Neural cell (in vitro differentiated cells): Measurements from ENCODE around the gene PRR36. TPM values are rescaled to one million over a fixed set of nuclear protein-coding genes. Genes with fewer than 3 reads are reported as not detected.

Source experiments
- H2AFZ ChIP-seq: fragments of 200-600, 300-800 bp; sonication (generic), shearing (Covaris generic); 2 replicates; pipeline ENCODE4 v1.6.0; 2014; ENCODE audit warnings: low read depth, mild to moderate bottlenecking, antibody characterized with exemption, low read length, moderate library complexity
- H3F3A ChIP-seq: fragments of 200-600 bp; shearing (Covaris generic); 2 replicates; pipeline ENCODE4 v1.6.1; 2016; ENCODE audit warnings: mild to moderate bottlenecking, moderate library complexity, mixed read lengths, antibody characterized with exemption, low read length; ENCODE audit not compliant: insufficient read depth, poor library complexity, severe bottlenecking
- H3K27ac ChIP-seq: fragments of 200-600, 300-800 bp; sonication (generic), shearing (Covaris generic); 2 replicates; pipeline ENCODE4 v1.5.1; 2014; ENCODE audit warnings: mild to moderate bottlenecking, low read length, moderate library complexity
- H3K27me3 ChIP-seq: fragments of 300-800, 200-600 bp; sonication (generic), shearing (Covaris generic); 2 replicates; pipeline ENCODE4 v1.6.0; 2014; ENCODE audit warnings: mild to moderate bottlenecking, low read depth, low read length, moderate library complexity; ENCODE audit not compliant: insufficient read depth
- H3K36me3 ChIP-seq: fragments of 300-800, 200-600 bp; sonication (generic), shearing (Covaris generic); 2 replicates; pipeline ENCODE4 v1.5.1; 2014; ENCODE audit warnings: mild to moderate bottlenecking, antibody characterized with exemption, low read length, moderate library complexity; ENCODE audit not compliant: insufficient read depth
- H3K4me2 ChIP-seq: fragments of 300-800, 200-600 bp; sonication (generic), shearing (Covaris generic); 2 replicates; pipeline ENCODE4 v1.6.0; 2014; ENCODE audit warnings: mild to moderate bottlenecking, low read length
- H3K4me3 ChIP-seq: fragments of 300-800, 200-600 bp; sonication (generic), shearing (Covaris generic); 2 replicates; pipeline ENCODE4 v1.5.1; 2014; ENCODE audit warnings: mild to moderate bottlenecking, low read length, moderate library complexity
- H3K79me2 ChIP-seq: fragments of 200-600 bp; shearing (Covaris generic); replicated peaks from 2 replicates; pipeline ENCODE4 v1.6.0; 2014; ENCODE audit warnings: mild to moderate bottlenecking, low read length, moderate library complexity; ENCODE audit not compliant: insufficient read depth
- H3K9ac ChIP-seq: fragments of 300-800, 200-600 bp; sonication (generic), shearing (Covaris generic); 2 replicates; pipeline ENCODE4 v1.6.1; 2016; ENCODE audit warnings: mild to moderate bottlenecking, low read length, mixed read lengths
- H3K9me2 ChIP-seq: fragments of 200-600 bp; shearing (Covaris generic); 2 replicates; pipeline ENCODE4 v1.6.1; 2016; ENCODE audit warnings: mild to moderate bottlenecking, low read length, mixed read lengths; ENCODE audit not compliant: insufficient read depth
- H3K9me3 ChIP-seq: fragments of 200-600, 300-800 bp; sonication (generic), shearing (Covaris generic); 2 replicates; pipeline ENCODE4 v1.6.1; 2016; ENCODE audit warnings: mild to moderate bottlenecking, mixed run types, low read length, moderate library complexity, mixed read lengths
- H4K20me1 ChIP-seq: fragments of 200-600 bp; shearing (Covaris generic); 2 replicates; pipeline ENCODE4 v1.6.1; 2016; ENCODE audit warnings: mild to moderate bottlenecking, mixed run types; ENCODE audit not compliant: insufficient read depth
- CTCF ChIP-seq: fragments of 450-650 bp; IDR thresholded peaks from 2 replicates; pipeline ENCODE4 v1.5.1; 2014; ENCODE audit warnings: antibody characterized with exemption, mild to moderate bottlenecking, moderate library complexity; ENCODE audit not compliant: poor library complexity, severe bottlenecking
- EP300 ChIP-seq: fragments of 450-650 bp; conservative IDR thresholded peaks from 2 replicates; pipeline ENCODE4 v1.6.1; 2014; ENCODE audit warnings: antibody characterized with exemption, mild to moderate bottlenecking, moderate library complexity; ENCODE audit not compliant: poor library complexity, severe bottlenecking
- EZH2 ChIP-seq: fragments of 200-600, 300-800 bp; shearing (Covaris generic), sonication (generic); IDR thresholded peaks from 2 replicates; pipeline ENCODE4 v1.6.1; 2014; ENCODE audit warnings: antibody characterized with exemption, low read length, borderline replicate concordance, mild to moderate bottlenecking; ENCODE audit not compliant: insufficient read depth, poor library complexity, severe bottlenecking
- MXI1 ChIP-seq: fragments of 450-650 bp; conservative IDR thresholded peaks from 2 replicates; pipeline ENCODE4 v1.6.1; 2014; ENCODE audit warnings: antibody characterized with exemption, mild to moderate bottlenecking; ENCODE audit not compliant: poor library complexity, severe bottlenecking
- POLR2AphosphoS5 ChIP-seq: IDR thresholded peaks from 2 replicates; pipeline ENCODE4 v1.6.1; 2012
- RAD21 ChIP-seq: fragments of 450-650 bp; conservative IDR thresholded peaks from 2 replicates; pipeline ENCODE4 v1.6.1; 2014; ENCODE audit warnings: antibody characterized with exemption, mild to moderate bottlenecking, moderate library complexity
- REST ChIP-seq: IDR thresholded peaks from 2 replicates; pipeline ENCODE4 v1.6.1; 2012; ENCODE audit warnings: borderline replicate concordance
- SMC3 ChIP-seq: fragments of 450-650 bp; conservative IDR thresholded peaks from 2 replicates; pipeline ENCODE4 v1.6.1; 2014; ENCODE audit warnings: antibody characterized with exemption, mild to moderate bottlenecking, moderate library complexity; ENCODE audit not compliant: poor library complexity
- TAF1 ChIP-seq: IDR thresholded peaks from 2 replicates; pipeline ENCODE4 v1.6.1; 2012; ENCODE audit warnings: low read depth
- polyA plus RNA-seq: library from polyadenylated mRNA; depleted of rRNA; stranded (reverse); fragments of >200 nt; gene quantifications from 2 replicates; pipeline ENCODE4 v1.2.3, GENCODE V29; 2014

PRR36 gene
- polyA plus RNA-seq, 1 donor from 2014 or later: 2.5 TPM

- Histone ChIP-seq H3F3A (no peaks in the 10 kb centered on the region), H4K20me1 (no peaks in the 10 kb centered on the region), H3K27me3 (no peaks in the 10 kb centered on the region), H3K36me3 (no peaks in the 10 kb centered on the region), H3K4me3 (peak overlapping the region; percentile 74), H3K4me2 (peak overlapping the region; percentile 55), H3K27ac (no peak overlapping the region), H3K9me2 (no peaks in the 10 kb centered on the region), H3K9ac (peak overlapping the region; percentile 85), H3K9me3 (no peaks in the 10 kb centered on the region), H2AFZ (no peak overlapping the region), H3K79me2 (peaks cover 16% of the 10 kb centered on the region)
- TF ChIP-seq RAD21 (no peak), MXI1 (no peak), REST (no peak), EZH2 (no peak), CTCF (no peak), TAF1 (no peak)
These were observed 43.9 kb downstream of the PRR36 start for GRCh38 chr19:7830272-7830771.

- Histone ChIP-seq H3K4me2 (peak within 1 kb of the TSS; percentile 55), H4K20me1 (no peaks in the 10 kb centered on the region), H2AFZ (no peak within 1 kb of the TSS), H3K27me3 (no peaks in the 10 kb centered on the region), H3F3A (no peaks in the 10 kb centered on the region), H3K9me3 (no peaks in the 10 kb centered on the region), H3K4me3 (peak within 1 kb of the TSS; percentile 74), H3K79me2 (peaks cover 16% of the 10 kb centered on the region), H3K36me3 (no peaks in the 10 kb centered on the region), H3K9ac (peak within 1 kb of the TSS; percentile 85), H3K27ac (peak within 1 kb of the TSS; percentile 32), H3K9me2 (no peaks in the 10 kb centered on the region)
- TF ChIP-seq CTCF: peak; percentile 53
- no peak for TF ChIP-seq SMC3
- TF ChIP-seq RAD21: no peak
- TF ChIP-seq EP300: peak; percentile 53
- no peak for TF ChIP-seq EZH2
- peak; percentile 62 for TF ChIP-seq POLR2AphosphoS5
- TF ChIP-seq REST: no peak
- TF ChIP-seq TAF1: peak; percentile 17
- peak; percentile 24 for TF ChIP-seq MXI1
These were observed 44.5 kb downstream of the PRR36 start, which contains the start of gene EVI5L for GRCh38 chr19:7829561-7830271. TSS of gene EVI5L (plus strand) at chr19:7830218. CDS start at chr19:7846543, 16,325 bp downstream.
